ENCODE measurements around the gene MKNK1. TPM values are rescaled to one million over a fixed set of nuclear protein-coding genes. Genes with fewer than 3 reads are reported as not detected.

MKNK1 gene
- total and polyA plus RNA-seq, 2 donors (not counting 1 experiment from before 2014, with no cell fraction given), result 51.0 to 73.0 TPM

GRCh38 chr1:46599059-46599970, 4.8 kb downstream of the MKNK1 start:
- intact Hi-C loops (cut with micrococcal nuclease), result no loop called here
- H3K4me3 Mint-ChIP-seq, result no peak overlapping the region
- Histone ChIP-seq H2AFZ (ENCODE audit: insufficient read depth, low read depth, low read length, poor library complexity, severe bottlenecking) (no peak overlapping the region), H3K36me3 (replicated peaks in 1 of 2; ENCODE audit: control extremely low read depth in 1 of 2, control insufficient read depth in 1 of 2, extremely low read depth in 1 of 2, insufficient read depth in 2 of 2, low read length in 1 of 2) (peaks cover 0 to 4% of the 10 kb centered on the region in 2 experiments), H3K27ac (ENCODE audit: low read length in 2 of 2) (no peak overlapping the region), H3K79me2 (ENCODE audit: control insufficient read depth, insufficient read depth, low read length) (peaks cover 17% of the 10 kb centered on the region), H4K20me1 (ENCODE audit: control insufficient read depth, insufficient read depth, low read length, poor library complexity, severe bottlenecking) (no peaks in the 10 kb centered on the region), H3K27me3 (replicated peaks in 1 of 4; ENCODE audit: control extremely low read depth in 1 of 4, control insufficient read depth in 3 of 4, insufficient read depth in 4 of 4, low read length in 3 of 4) (no peaks in the 10 kb centered on the region), H3K4me2 (replicated peaks; ENCODE audit: low read depth, low read length, poor library complexity, severe bottlenecking) (no peak overlapping the region), H3K9me3 (ENCODE audit: control extremely low read depth in 1 of 3, control insufficient read depth in 2 of 3, insufficient read depth in 1 of 3, low read length in 2 of 3) (no peaks in the 10 kb centered on the region), H3K9ac (ENCODE audit: low read length) (no peak overlapping the region), H3K4me3 (ENCODE audit: control extremely low read depth in 1 of 5, extremely low read depth in 1 of 5, insufficient read depth in 1 of 5, low read depth in 2 of 5, low read length in 4 of 5) (no peak overlapping the region), H3K4me1 (ENCODE audit: control insufficient read depth in 2 of 2, insufficient read depth in 2 of 2, low read length in 2 of 2) (peaks cover 16 to 20% of the 10 kb centered on the region in 2 donors)
- H3K9me3 Mint-ChIP-seq (ENCODE audit: insufficient read depth), result no peaks in the 10 kb centered on the region
- peaks cover 37% of the 10 kb centered on the region for H3K4me1 Mint-ChIP-seq
- 98% methylated on average over 7 of the region's 9 CpGs for WGBS (ENCODE audit: insufficient coverage)
- TF ChIP-seq CTCF (IDR thresholded peaks at IDR 0.05) (no peak), EZH2 (IDR thresholded peaks at IDR 0.05; ENCODE audit: borderline replicate concordance, insufficient read depth, low read depth, low read length, poor library complexity, severe bottlenecking) (no peak)
- H3K27ac Mint-ChIP-seq, result no peak overlapping the region
- ChIA-PET POLR2A (no interaction called here), CTCF (no interaction called here)
- ATAC-seq (ENCODE audit: low read depth) (no peak), DNase-seq (no peak)
- no peaks in the 10 kb centered on the region for H3K27me3 Mint-ChIP-seq

GRCh38 chr1:46596846-46597245, 7.2 kb downstream of the MKNK1 start:
- Mint-ChIP-seq H3K4me3 (no peak overlapping the region), H3K9me3 (ENCODE audit: insufficient read depth) (no peaks in the 10 kb centered on the region), H3K4me1 (peaks cover 25% of the 10 kb centered on the region), H3K27ac (no peak overlapping the region), H3K27me3 (no peaks in the 10 kb centered on the region)
- POLR2A ChIA-PET, result no interaction called here
- Histone ChIP-seq H3K4me3 (ENCODE audit: control extremely low read depth in 1 of 5, extremely low read depth in 1 of 5, insufficient read depth in 1 of 5, low read depth in 2 of 5, low read length in 4 of 5) (no peak overlapping the region), H3K79me2 (ENCODE audit: control insufficient read depth, insufficient read depth, low read length) (no peaks in the 10 kb centered on the region), H3K36me3 (replicated peaks in 1 of 2; ENCODE audit: control extremely low read depth in 1 of 2, control insufficient read depth in 1 of 2, extremely low read depth in 1 of 2, insufficient read depth in 2 of 2, low read length in 1 of 2) (peaks cover 0 to 23% of the 10 kb centered on the region in 2 experiments), H4K20me1 (ENCODE audit: control insufficient read depth, insufficient read depth, low read length, poor library complexity, severe bottlenecking) (no peaks in the 10 kb centered on the region), H3K27ac (ENCODE audit: low read length in 2 of 2) (no peak overlapping the region), H3K4me1 (ENCODE audit: control insufficient read depth in 2 of 2, insufficient read depth in 2 of 2, low read length in 2 of 2) (peaks cover 7 to 9% of the 10 kb centered on the region in 2 donors), H3K4me2 (replicated peaks; ENCODE audit: low read depth, low read length, poor library complexity, severe bottlenecking) (no peak overlapping the region), H3K9ac (ENCODE audit: low read length) (no peak overlapping the region), H3K27me3 (replicated peaks in 1 of 4; ENCODE audit: control extremely low read depth in 1 of 4, control insufficient read depth in 3 of 4, insufficient read depth in 4 of 4, low read length in 3 of 4) (no peaks in the 10 kb centered on the region), H3K9me3 (ENCODE audit: control extremely low read depth in 1 of 3, control insufficient read depth in 2 of 3, insufficient read depth in 1 of 3, low read length in 2 of 3) (no peaks in the 10 kb centered on the region), H2AFZ (ENCODE audit: insufficient read depth, low read depth, low read length, poor library complexity, severe bottlenecking) (no peak overlapping the region)
- WGBS (ENCODE audit: insufficient coverage), result 100% methylated on average over 1 of the region's 3 CpGs
- ATAC-seq (ENCODE audit: low read depth), result no peak
- CTCF ChIA-PET, result no interaction called here
- DNase-seq, result no peak
- TF ChIP-seq EZH2 (IDR thresholded peaks at IDR 0.05; ENCODE audit: borderline replicate concordance, insufficient read depth, low read depth, low read length, poor library complexity, severe bottlenecking) (no peak), CTCF (IDR thresholded peaks at IDR 0.05) (no peak)
- intact Hi-C loops (cut with micrococcal nuclease), result no loop called here
